SKM-1 (cell line): Measurements from ENCODE around the gene AQP6.

ENCODE experiments used
- DNase-seq: peaks from one replicate; lab custom pipeline; 2025; ENCODE audit not compliant: unreplicated experiment; lab: John Stamatoyannopoulos, UW

AQP6 gene, protein sequence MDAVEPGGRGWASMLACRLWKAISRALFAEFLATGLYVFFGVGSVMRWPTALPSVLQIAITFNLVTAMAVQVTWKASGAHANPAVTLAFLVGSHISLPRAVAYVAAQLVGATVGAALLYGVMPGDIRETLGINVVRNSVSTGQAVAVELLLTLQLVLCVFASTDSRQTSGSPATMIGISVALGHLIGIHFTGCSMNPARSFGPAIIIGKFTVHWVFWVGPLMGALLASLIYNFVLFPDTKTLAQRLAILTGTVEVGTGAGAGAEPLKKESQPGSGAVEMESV

DNA sequence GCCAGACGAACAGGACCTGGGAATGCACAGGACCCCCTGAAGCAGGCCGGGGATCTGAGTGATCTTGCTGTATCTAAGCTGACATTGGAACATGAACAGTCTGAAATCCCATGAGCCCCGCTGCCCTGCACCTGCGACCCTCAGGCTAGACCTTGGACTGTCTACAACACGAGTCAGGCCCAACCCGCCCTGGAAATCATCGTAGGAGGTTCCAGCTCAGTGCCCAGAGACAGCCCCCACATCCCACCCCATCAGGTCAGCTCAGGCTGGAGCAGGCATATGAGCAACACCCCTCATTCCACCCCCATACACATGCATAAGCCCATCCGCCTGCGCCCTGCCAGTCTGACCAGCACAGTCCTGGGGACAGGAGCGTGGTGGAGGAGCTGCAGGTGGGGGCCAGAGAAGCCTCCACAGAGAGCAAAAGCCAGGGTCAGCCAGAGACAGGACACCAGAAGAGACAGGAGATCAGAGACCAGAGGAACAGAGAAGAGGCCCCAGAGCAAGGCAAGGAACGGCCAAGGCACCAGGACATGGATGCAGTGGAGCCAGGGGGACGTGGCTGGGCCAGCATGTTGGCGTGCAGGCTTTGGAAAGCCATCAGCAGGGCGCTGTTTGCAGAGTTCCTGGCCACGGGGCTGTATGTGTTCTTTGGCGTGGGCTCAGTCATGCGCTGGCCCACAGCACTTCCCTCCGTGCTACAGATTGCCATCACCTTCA, at the start of gene AQP6:
TSS of gene AQP6 (plus strand) at position 307 of the 720 bp plus-strand sequence. CDS start at position 534, 227 bp downstream.
- no peak for DNase-seq

DNA sequence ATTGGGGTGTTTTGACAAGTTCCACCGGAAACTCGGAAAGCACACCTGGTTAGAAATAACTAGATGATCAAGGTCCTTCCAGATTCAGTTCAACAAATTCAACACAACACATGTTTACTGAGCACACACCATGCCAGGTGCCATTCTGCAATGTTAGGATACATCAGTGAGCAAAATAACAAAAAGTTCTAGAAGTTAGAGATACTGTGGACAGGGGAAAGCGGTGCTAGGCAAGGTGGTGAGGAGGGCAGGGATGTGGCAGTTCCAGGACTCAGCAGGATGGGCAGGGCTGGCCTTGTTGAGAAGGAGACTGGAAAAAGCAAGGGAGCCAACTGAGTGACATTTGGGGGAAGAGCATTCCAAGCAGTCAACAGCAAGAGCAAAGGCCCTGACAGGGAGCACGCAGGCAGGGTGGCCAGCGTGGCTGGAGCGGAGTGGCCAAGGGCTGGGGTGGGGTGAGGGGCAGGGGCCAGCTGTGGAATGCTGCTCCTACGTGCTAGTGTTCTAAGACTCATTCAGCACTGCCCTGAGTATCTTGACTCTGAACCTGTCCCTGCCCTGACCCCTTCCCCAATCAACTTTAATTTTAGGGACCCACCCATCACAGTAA, 49.6 kb upstream of the AQP6 start:
- DNase-seq, result no peak

DNA sequence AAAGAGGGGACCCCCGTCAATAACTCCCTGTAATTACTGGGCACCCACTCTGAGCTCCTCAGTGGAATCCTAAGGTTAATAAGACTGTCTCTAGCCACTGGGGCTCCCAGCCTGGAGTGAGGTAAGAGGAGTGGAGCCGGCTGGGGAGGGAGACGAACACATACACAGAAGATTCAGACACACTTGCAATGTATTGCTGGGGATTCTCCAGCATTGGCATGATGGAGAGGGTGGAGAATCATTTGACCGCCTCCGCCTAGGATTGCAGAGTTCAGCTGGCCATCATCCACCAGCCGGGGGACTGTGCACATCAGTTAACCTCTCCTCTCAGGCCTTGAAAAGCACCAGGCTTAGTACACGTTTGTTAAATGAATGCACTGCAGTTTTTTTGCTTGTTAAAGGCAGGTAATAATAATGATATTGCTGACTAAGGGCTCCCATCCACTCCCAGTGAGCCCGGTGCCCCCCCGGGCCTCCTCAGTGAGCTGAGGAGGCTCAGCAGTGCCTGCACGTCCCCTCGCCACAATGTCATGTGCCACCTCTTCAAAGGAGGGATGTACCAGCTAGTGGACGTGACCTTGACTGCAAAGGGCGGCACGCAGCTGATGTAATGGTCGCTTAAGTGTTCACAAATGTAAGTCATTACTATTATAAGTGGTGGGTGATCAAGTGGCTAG, 48.7 kb upstream of the AQP6 start:
- DNase-seq, result no peak

DNA sequence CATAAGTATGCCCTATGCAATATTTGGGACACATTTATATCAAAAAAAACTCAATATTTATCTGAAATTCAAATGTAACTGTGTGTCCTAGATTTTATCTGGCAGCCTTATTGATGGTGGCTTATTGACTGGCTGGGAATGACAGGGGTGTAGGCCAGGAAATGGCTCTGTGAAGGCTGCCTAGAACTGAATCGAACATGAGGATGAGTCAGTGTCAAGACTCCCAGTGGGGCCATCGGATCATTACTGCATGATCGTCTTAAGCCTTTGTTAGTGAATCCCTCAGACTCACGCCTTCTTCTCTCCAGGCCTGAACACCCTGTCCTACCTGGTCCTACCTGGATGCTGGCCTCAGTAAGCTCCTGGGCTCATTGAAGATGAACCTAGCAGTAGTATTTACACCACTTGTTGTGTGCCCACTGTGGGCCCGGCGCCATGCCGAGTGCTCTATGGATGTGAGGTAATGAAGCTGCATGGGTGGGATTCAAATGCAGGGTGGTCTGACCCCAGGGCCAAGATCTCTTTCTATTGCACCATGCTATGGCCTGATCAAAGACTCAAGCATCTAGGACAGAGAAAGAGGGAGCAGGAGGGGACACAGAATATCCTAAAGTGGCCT, 48.0 kb upstream of the AQP6 start:
- no peak for DNase-seq

DNA sequence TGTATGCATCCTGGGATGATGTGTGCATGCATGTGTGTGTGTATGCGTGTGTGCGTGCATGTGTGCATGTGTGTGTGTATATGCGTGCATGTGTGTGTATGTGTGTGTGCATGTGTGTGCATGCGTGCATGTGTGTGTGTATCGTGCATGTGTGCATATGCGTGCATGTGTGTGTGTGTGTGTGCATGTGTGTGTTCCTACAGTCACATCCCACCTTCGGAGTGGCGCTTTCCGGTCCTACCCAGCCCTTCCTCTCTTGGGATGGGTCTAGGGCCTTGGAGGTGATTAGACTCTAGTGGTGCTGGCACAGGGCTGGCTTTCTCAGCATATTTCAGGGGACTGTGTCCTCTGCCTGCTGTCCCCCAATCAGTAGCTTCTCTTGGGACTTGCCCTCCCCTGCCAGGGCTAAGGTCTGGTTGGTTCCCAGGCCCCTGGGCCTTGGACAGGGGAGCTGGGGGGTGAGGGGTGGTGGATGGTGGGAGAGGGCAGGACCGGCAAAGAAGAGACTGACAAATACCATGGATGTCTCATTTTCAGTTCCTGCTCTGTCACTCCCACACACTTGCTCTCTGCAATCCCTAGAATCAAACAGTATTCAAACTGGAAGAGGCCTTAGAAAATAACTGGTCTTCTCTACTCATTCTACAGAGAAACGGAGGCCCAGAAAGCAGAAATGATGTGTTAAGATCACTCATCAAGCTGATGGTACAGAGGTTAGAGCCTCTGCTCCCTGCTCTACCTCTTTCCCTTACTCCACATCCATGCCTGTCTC, 47.1 kb upstream of the AQP6 start:
- DNase-seq, result no peak

DNA sequence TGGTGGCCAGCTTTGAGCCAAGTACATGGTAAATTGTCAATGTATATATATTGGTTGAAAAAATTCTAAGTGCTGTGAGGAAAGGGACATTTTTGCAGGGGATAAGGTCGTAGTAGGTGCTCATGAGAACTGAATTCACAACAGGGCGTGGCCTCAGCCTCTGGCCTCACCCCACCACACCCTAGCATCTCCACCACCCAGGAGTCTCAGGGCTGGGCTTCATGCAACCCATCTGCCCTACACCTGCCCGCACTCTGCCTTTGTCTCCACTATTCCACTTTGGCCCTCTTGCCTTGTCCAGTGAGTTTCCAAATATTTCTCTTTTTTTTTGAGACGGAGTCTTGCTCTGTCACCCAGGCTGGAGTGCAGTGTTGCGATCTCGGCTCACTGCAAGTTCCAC, 44.3 kb upstream of the AQP6 start:
- no peak for DNase-seq

DNA sequence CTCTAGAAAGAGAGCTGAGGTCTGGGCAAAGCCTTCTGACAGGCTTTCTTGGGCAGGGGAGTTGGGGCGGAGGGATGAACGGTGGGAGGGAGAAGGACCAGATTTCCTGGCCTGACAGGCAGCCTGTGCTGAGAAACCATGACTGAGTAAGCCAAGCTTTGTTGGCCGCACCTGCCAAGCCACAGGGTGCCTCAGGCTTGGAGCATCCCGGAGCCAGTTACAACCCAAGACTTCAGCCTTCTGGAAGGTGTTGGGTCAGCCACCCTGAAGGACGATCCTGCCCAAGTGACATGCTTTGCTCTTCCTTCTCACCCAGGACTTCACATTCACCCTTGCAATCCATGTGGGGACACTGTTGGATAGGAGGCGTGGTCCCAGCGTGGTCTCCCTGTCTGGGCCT, 43.2 kb upstream of the AQP6 start:
- no peak for DNase-seq

DNA sequence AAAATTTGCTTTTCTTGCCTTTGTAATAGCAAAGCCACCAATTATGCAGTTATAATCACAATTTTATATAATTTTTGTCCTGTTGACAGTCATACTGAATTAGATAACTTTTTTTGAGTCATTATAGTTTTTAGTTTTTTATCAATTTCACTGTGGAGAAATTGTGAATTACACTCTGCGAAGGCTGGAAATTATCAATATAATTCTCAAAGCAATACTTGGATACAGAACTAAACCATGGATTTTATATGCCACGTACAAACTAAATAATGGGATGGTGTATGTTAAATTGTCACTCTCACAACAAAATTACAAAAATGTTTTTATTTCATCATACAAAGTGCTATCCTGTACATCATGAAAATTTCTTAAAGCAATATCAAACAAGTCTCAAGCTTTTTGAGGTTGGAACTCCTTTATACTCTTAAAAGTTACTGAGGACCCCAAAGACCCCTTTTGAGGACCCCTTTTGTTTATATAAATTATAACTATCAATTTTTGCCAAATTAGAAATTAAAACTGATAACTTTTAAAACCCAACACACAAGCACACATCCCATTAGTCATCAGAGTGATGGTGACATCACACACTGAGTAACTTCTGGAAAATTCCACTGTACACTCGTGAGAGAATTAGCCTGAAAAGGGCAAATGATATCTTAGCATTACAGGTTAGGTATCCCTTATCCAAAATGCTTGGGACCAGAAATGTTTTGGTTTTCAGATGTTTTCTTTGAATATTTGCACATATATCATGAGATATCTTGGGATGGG, 42.0 kb upstream of the AQP6 start:
- DNase-seq, result no peak

DNA sequence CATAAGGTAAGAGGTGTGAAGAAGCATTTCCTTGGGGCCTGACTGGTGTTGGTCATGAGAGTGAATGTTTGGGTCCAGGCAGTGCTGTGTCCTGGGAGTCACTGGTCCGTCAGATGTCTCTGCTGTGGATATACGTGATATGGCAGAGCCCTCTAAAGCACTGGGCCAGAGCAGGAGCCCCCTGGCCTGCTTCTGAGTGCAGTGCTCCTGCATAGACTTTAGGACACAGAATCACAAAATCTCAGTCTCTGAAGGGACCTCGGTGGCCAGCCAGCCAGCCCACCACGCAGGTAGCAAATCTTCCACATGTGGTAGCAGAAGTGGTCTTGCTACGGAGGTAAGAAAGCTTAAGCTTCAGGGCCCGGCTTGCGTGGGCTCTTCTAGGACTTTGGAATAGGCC, 40.7 kb upstream of the AQP6 start:
- DNase-seq, result no peak

DNA sequence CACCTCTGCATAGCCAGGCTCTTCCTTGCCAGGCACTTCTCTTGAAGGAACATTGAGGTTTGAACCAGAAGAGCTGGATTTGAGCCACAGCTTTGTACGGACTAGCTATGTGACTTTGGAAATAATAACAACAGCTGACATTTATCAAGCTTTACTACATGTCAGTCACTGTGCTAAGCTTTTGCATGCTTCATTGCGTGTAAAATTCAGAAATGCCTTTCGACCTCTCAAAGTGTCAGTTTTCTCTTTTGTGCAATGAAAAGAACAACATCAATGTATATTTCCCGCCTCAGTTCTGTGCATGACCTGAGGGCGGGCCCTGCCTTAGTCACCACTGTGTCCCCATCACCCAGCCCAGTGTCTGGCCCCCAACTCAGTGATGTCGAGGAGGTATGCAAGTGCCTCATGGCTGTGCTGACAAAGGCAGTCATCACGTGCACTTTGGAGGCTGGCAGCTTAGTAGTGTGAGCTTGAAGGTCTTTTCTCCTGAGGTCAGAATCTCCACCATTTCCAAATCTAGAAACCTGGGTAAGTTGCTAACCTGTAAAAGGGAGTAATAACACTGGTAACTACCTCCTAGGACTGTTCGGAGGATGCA, 40.1 kb upstream of the AQP6 start:
- no peak for DNase-seq

DNA sequence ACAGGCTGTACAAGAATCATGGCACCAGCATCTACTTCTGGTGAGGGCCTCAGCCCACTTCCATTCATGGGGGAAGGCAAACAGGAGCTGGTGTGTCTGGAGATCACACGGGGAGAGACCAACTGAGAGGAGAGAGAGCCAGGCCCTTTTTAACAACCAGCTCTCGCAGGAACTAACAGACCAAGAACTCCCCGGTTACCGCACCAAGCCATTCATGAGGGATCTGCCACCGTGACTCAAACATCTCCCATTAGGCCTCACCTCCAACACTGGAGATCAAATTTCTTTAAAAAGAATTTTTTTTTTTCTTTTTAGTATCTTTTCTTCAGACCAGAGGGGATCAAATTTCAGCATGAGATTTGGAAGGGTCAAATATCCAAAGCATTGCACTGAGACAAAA, 39.0 kb upstream of the AQP6 start:
- DNase-seq, result no peak

DNA sequence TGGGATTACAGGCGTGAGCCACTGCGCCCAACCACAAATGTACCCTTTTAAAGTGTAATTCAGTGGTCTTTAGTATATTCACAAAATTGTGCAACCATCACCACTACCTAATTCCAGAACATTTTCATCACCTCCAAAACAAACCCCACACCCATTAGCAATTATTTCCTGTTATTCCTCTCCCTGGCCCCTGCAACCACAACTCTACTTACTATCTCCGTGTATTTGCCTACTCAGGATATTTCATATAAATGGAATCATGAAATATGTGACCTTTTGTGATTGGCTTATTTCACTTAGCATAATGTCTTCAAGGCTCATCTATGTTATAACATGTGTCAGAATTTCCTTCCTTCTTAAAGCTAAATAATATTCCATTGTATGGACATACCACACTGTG, 38.2 kb upstream of the AQP6 start:
- no peak for DNase-seq

DNA sequence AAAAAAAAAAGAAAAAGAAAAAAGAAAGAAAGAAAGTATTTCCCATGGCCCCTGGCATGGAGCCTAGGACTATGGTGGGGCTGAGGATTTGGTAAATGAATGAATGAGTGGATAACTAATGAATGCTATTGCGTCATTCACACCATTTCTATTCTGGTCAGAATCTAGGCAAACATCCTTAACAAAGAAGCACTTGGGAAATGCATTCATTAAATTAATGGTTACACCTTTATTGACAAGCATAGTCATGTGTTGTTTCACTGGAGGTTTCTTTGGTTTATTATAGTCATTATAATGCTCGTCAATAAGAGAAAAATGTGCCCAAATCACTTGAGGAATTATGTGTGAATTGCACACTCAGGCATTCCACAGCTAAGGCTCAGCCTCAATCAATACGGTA, 35.8 kb upstream of the AQP6 start:
- DNase-seq, result no peak

DNA sequence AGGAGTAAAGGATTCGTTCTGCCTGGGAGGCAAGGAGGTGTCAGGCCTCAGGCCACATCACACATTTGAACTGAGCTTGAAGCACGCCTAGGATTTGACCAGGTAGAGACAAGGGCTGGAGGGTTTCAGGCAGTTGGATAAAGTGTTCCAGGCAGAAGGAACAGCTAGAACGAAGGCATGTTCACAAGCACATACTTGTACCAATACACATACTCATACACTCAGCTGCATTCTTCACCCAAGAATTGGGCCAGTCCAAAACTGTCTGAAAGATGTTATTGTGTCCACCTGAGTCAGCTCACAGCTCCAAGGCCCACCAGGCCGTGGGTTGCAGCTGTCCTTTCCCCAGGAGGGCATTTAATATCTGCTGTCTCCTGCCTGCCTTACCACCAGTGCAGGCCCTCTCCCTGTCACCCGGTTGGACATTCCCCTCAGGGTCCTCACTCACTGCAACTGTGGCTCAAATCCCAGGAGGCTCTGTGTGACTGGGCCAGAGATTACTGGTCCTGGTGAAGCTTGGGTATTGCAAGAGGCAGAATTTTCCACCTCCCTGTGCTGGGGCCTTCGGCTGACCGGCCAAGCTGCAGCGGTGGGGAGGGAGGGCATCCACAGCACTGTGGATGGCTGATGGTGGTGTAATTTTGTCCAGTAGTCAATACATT, 35.0 kb upstream of the AQP6 start:
- DNase-seq, result no peak

DNA sequence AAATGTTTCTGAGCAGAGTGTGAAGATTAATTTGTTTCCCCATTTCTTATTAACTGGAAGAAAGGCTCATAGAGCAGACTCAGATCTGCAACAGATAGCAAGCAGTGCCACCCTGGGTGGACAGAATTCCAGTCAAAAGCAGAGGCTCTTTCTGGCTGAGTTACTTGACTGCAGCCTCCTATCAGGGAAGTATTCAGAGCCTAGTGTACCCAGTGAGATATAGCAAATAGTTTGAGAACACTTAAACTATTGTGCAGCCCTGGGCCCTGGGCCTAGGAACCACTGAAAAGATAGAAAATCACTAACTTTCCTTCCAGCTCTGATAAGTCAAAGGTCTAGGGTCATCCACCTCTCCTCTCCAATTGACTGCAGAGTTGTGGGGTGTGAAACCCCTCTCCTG, 33.4 kb upstream of the AQP6 start:
- no peak for DNase-seq

DNA sequence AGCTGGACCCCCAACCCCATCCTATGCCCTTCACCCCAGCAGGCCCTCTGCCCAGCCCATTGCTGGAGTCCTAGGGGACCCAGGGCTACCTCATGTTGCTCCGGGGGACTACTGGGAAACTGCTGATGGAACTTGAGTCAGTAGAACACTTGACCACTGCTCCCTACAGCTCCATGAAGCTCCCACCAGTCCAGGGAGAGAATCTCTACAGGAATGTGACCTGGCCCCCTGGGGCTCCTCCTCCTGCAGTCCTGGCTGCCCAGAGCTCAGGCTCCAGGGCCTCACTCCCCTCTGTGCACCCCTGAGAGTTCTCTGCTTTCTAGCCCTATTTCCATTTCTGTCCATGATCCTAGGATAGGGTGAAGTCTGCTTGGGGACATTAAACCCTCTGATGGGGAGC, 33.0 kb upstream of the AQP6 start:
- no peak for DNase-seq

DNA sequence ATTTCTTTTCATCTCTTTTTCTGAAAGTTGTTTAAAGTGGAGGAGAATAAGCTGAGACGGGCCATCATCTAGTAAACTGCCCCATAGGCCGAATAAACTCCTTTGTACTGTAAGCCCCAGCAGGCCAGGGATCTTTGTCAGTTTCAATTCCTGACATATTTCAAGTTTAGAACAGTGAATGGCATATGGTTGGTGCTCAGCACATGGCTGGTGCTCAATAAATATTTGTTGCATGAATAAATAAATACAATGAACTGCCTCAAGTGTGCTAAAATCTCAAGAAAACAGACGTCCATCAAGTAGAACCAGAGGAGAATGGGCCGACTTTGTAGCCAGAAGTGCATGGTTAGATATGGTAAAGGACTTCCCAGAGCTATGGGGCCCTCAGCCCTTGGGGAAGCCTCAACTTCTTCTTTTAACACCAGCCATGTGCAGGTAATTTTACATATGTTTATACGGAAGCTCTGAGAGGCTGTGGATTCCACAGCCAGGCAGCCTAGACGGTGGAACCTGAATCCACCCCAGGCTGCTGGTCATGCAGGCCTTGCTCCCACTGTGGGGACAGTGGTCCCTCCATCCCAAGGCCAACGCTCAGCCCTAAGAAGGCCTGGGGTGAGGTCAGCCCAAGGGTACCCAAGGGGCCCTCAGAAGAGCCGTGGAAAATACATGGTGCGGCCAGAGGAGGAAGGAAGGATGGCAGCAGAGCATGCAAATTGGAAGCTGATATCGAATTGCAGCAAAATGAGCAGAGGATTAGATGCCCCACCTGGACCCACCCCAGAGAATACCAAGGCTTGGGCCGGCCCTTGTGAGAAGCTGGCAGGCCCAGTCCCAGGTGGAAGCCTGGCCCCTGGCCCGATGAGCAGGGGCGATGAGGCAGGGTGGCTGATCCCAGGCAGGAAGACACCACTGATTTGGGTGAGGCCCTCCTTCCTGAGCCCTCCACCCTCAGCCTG, 30.9 kb upstream of the AQP6 start:
- DNase-seq, result no peak

DNA sequence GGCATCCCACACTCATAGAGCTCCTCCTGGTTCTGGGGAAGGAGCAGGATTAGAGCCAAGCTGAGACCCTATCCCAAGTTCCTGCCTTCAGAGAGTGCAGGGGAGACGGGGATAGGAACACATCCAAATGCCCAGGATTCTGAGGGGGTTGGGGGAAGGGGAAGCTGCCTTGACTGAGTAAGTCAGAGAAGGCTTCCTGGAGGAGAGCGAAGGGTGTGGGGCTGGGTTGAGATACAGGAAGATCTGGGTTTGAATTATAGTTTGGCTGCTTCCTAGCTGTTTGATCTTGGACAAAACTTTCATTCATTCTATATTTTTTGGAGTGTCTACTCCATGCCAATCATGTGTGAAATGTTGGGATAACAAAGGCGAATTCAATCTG, 30.2 kb upstream of the AQP6 start:
- DNase-seq, result no peak
